GM21381 (cell line): ENCODE results near the gene OLFM2.
"Not testable (repeated sequence)": the region's sequence is repeated elsewhere in the genome, so short reads cannot be mapped to it uniquely, and the experiment has no call there.

ENCODE experiments used
- ATAC-seq: cut with Tn5 transposase; IDR thresholded peaks from one replicate; pipeline ENCODE4 v1.9.1; 2021; ENCODE audit warnings: mild to moderate bottlenecking, moderate library complexity; ENCODE audit not compliant: unreplicated experiment

The OLFM2 gene

GRCh38 chr19:9836021-9836420, 100.3 kb downstream of the OLFM2 start:
- ATAC-seq = no peak

- ATAC-seq = peak; percentile 19
These were observed 100.8 kb downstream of the OLFM2 start for GRCh38 chr19:9835507-9835949.

DNA sequence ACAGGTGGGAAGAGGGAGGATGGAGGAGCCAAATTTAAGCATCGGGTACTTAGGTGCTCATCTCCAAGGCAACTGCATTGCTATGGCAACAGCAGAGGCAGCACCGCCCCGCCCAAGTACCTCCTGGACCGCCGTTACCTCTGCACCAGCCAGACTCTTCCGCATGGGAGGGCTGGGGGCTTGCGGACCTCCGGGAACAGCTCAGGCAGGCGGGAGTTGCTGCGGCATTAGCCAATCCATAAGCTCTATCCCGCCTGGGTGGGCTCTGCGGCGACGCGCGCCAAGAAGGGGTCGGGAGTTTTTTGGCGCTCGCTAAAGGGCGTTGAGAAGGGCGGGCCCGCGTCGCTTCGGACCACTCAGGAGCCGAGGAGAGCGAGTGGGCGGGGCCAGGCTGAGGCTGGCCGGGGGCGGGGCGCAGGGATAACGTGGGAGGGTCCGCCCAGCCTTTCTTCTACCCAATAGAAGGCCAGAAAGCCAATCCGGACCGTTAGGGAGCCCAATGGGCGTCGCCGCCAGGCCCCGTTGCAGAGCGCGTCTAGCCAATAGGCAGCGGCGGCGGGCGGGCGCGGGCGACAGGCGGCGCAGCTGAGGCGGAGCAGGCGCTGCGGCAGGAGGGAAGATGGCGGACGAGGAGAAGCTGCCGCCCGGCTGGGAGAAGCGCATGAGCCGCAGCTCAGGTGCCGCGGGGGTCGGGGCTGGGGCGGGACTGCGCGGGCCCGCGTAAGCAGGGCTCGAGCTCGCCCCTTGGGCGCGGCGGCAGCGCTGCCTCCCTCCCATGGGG, 101.4 kb downstream of the OLFM2 start, which contains the start of gene PIN1:
TSS of gene PIN1 (plus strand) at position 593 of the 781 bp plus-strand sequence. CDS start at position 620, 27 bp downstream.
- ATAC-seq = peak; percentile 94

GRCh38 chr19:9834307-9834725, 102.0 kb downstream of the OLFM2 start:
- no peak for ATAC-seq

DNA sequence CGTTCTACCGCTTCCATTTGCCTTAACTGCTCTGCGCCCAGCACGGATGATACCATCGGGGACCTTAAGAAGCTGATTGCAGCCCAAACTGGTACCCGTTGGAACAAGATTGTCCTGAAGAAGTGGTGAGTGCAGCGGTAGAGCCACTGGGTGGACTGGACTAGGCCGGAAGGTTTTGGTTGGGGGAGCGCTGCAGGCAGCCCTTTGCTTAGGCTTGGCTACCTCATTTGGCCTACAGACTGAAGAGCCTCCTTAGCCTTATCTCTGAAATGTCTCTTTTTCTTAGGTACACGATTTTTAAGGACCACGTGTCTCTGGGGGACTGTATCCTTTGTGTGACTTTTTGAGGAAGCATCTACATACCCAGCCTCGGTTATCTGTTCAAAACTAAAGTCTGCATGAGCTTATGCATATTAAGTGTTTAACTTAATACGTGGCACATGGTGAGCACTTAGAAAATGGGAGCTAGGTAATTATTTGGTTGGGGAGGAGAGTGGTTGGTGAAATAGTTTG, 107.7 kb downstream of the OLFM2 start:
- ATAC-seq = no peak

DNA sequence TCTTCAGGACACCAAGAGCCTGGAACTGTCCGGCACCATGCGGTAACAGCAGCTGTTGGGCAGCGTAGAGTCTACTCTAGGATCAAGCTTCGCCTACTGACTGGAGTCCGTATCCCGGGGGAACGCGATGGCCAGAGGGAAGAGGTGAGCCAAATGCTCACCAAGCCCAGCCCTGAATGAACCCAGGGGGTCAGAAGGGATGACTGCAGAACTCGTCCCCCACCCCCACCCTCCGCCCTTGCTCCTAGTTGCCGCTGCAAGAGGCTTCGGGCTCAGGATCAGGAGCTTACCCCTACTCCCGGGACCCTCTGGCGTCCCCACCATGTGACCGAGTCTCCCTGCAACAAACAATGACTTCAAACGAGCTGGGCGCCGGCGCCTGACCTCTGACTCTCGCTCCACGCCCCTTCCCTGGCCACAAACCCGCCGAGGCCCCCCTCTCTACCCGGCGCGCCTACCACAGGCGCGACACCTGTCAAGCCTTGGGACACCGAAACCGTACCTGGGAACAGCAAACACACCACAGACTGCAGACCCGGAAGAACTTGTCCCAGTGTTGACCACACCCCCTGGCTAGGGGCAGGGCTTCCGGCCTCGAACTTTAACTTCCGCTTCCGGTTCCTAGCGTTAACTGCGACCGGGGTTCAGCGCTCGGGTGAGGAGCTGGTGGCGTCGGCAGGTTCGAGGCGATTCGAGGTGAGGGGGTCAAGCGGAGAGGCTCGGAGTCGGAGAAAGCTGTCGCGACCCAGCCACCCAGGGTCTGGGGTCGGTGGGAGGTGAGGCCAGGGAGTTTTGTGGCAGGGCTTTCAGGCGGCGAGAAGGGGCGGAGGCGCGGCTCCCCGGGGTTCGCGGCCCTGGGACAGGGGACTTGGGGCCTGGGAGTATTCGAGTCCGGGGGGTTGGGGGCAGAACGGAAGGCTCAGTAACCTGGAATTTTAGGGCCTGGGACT, 108.8 kb downstream of the OLFM2 start, which contains the start of gene UBL5:
TSS of gene UBL5 (plus strand) at position 630 of the 950 bp plus-strand sequence. CDS start 420 bp downstream, outside the sequence.
- peak; percentile 88 for ATAC-seq

DNA sequence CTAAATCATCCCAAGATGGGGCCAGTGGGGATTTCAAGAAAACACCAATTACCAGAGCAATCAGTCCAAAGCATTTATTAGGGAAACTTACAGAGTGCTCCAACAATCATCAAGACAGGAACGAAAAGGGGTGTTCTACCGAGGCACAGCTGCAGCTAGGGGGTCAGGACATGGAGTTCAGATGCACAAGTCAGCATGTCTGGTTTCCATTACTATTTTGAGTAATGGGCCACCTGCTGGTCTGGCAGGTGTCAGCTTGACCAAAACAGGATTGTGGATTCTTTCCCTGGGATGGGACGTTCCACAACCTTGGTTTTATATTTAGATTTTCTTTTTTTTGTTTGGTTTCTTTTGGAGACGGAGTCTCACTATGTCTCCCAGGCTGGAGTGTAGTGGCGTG, 112.5 kb downstream of the OLFM2 start:
- no peak for ATAC-seq

GRCh38 chr19:9820034-9820433, 116.3 kb downstream of the OLFM2 start:
- ATAC-seq = not testable (repeated sequence)

- no peak for ATAC-seq
These were observed 116.8 kb downstream of the OLFM2 start for GRCh38 chr19:9819596-9819909.

DNA sequence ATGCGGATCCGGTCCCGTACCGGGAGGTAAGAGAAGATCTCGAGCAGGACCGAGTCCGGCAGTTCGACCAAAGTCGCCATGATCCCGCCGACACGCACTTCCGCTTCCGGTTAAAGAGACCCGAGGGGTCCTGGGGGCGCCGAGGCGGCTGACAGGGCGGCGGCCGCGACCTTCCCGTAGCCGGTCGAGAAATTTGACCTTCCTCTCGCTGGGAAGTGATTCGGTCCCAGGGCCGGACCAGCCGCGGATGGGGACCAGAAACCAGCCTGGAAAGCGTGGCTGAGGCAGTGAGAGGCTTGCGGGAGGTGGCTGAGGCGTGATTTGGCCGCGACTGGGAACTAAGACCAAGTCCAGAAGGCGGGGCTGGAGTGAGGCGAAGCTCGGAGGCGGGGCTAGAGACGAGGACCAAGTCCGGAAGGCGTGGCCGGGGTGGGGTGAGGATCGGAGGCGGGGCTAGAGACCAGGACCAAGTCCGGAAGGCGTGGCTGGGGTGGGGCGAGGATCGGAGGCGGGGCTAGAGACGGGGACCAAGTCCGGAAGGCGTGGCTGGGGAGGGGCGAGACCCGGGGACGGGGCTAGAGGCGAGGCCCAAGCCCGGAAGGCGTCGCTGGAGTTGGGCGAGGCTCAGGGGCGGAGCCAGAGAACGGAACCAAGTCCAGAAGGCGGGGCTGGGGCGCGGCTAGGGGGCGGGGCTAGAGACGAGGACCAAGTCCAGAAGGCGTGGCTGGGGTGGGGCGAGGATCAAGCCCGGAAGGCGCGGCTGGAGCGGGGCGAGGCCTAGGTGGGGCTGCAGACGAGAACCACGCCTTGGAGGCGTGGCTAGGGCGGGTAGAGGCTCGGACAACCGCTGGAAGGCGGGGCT, 117.3 kb downstream of the OLFM2 start, which contains the start of gene FBXL12:
TSS of gene FBXL12 (minus strand) at position 346 of the 862 bp plus-strand sequence. CDS start at position 80, 266 bp downstream.
- ATAC-seq = peak; percentile 86

DNA sequence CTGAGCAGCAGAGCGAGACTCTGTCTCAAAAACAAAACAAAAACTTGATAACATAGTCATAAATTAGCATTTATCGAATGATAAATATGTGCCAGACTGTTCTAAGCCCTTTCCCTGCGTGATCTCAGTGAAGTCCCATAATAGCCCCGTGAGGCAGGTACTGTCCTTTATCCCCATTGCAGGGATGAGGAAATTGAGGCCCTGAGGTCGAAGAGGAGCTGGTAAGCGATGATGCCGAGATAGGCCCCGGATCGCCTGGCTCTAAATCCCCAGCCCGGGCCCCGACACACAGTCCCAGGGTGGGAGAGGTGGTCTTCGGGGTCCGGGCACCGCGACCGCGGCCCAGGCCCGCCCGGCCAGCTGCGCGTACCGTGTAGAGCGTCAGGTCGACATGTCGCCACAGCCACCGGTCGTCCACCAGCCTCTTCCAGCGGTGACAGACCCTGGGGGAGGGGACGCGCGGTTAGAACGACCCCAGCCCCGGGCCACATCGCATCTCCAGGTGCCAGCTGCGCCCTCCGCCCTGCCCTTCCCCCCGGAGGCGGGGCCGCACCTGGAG, 118.1 kb downstream of the OLFM2 start:
- no peak for ATAC-seq

DNA sequence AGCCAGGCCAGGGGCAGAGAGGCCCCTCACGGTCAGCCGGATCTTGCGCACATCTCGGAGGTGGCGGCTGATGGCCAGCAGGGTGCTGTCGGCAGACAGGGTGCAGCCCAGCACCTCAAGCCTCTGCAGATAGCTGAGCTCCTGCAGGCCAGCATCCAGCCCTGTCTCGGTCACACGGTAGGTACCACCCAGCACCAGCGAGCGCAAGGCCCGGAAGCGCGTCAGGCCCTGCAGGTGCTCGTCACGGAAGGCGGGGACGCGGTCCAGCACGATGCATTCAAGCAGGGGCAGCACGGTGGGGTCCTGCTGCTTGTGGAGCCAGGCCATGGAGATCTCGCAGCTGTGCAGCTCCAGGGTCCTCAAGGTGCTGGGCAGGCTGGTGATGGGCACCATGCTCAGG, 125.2 kb downstream of the OLFM2 start:
- ATAC-seq = no peak

DNA sequence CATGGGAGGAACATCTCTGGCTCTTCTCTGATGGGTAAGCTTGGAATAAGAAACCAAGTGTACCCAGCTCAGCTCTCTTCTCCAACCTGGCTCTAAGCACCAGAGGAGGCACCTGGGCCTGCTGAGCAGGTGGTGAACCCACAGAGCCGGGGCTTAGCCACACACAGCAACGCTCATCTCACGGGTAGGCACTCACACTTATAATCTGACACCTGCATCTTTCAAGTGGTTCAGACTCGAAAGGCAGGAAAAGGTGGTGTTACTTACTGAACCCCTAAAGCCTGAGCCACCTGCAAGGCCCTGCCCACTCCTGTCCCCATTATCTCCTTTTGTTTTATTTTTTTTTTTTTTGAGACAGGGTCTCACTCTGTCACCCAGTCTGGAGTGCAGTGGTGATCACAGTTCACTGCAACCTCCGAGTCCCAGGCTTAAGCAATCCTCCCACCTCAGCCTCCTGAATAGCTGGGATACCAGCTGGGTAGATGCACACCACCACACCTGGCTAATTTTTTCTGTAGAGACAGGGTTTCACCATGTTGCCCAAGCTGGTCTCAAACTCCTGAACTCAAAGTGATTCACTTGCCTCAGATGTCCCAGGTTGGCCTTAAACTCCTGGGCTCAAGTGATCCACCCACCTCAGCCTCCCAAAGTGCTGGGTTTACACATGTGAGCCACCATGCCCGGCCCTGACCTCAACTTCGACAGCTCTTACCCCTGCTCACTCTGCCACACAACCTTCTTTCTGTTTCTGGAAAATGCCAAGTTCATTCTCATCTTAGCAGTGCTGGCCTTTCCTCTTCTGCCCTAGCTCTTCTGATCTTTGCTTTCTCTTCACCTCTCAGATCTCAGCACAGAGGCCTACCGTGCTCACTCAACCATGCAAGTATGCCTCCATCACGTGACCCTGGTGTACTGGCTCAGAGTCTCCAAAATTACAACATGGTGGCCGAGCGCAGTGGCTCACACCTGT, 127.2 kb downstream of the OLFM2 start:
- no peak for ATAC-seq

DNA sequence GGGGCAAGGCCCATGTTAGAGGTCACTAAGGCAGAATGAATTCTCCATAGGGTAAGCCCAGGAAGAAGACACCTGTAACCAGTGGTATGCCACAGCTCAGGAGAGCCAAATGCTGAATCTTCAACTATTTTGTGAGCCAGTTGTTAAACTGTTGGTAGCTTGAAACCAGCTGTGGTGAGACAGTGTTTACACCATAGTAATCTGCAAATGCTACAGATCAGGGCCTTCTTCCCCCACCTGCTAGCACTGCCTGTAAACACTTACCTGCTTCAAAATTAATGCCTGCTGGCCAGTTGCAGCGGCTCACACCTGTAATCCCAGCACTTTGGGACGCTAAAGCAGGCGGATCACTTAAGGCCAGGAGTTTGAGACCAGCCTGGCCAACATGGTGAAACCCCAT, 129.5 kb downstream of the OLFM2 start:
- no peak for ATAC-seq
